Glomerular endothelial cell (primary cell): ENCODE measurements around the gene ITK. TPM values are rescaled to one million over a fixed set of nuclear protein-coding genes. Genes with fewer than 3 reads are reported as not detected.

Source experiments
- DNase-seq: peaks from one replicate; pipeline ENCODE4 v3.0.0-alpha.2; 2011; ENCODE audit warnings: low read depth, low spot score; ENCODE audit errors: extremely low read depth
- total RNA-seq: library from RNA; depleted of rRNA; stranded (reverse); fragments of >200 nt; gene quantifications from 2 replicates; pipeline ENCODE4 v1.2.3, GENCODE V29; 2015

Gene ITK
- total RNA-seq, 1 donor from 2014 or later = not detected

DNA sequence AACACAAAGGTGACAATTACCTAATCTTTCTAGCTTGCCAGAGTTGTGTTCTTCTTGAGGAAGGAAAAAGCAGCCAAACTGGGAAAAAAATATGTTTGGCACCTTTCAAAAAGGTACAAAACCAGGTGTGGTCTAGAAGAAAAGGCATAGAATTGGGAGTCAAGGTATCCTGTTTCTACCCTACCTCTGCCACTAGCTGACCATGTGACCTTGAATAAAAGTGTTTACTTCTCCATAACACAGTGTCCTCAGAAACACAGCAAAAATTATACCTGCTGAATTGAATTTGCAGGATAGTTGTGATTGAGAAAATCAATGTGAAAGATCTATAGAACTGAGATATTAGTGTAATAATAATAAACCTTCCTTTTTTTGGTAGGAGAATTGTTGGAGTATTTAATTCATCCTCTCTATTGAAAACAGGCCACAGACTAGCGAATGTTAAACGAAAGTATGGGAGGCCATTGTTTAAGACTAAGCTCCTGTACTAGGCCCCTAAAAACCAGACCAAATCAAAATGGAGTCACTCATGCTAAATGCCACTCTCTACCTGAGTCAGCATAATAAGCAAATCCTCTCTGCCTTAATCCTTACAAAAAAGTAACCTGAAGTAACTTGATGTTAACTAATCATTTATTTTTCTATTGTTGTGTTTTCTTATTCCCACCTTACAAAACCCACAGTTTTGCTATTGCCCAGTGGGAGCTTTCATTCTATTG is 97.8 kb downstream of the ITK start:
- DNase-seq = no peak

DNA sequence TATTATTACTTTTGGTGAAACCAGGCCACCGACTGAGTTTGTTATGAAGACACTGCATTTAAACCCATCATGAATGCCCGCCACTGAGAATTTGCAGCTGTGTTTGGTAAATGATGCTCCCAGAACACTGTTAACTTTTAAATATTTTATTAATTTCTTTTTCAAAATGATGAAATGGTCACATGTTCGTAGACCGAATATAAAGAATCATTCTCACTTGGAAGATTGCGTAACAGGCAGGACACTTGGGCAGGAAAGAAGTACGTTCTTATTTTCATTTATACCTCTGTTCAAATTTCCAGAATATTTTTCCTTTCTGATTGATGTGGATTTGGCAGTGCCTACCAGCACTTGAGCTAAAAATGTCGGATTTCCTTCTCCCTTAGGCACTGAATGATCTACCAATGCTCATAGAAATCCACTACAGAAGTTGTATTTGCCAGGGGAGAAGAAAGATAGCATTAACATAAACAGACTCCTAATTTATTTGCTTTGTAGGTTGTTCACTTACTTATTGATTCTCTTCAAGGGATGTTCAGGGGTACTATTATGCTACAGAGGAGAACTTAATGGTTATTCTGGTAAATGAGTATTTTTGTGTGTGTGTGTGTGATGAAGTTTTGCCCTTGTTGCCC is 99.1 kb downstream of the ITK start:
- no peak for DNase-seq

DNA sequence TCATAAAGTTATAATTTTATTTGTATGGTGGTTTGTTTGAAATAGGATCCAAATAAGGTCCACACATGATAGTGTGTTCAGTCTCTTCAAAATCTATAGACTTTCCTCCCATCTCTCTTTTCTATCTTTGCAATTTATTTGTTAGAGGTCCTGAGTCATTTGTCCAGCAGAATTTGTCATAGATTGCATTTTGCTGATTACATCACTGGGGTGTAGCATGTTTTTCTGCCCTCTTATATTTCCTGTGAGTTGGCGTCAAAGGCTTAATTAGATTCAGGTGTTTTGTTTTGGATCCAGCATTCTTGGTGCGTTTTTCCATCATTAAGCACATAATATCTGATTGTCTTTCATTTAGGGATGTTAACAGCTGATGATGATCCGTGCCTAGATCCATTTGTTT is 100.3 kb downstream of the ITK start:
- no peak for DNase-seq

DNA sequence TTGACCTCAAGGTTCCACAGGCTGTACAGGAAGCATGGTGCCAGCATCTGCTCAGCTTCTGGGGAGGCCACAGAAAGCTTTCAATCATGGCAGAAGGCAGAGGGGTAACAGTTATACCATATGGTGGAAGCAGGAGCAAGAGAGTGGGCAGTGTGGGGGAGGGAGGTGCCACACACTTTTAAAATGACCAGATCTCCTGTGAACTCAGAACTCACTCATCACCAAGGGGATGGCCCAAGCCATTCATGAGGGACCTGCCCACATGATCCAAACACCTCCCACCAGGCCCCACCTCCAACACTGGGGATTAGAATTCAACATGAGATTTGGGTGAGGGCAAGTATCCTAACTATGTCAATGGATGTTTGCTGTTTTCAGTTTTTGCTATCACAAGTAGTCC is 101.5 kb downstream of the ITK start:
- DNase-seq = no peak

DNA sequence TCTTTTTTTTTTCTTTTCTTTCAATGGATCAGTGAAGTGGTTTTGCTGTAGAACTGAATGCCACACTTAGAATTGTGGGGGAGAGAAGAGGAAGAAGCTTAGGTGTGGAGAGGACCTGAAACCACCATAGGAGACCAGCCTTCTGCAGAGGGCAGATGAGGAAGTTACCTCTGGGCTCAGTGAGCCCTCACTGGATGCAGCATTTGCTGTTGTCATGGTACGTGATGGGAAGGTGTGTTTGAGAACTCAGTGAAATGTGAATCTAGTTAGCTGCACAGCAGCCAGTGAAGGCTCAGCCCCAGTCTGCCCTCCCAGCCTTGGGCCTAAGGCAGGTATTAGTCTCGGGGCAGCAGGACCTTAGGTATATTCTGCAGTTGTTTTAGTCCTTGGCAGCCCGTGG is 102.8 kb downstream of the ITK start:
- no peak for DNase-seq

DNA sequence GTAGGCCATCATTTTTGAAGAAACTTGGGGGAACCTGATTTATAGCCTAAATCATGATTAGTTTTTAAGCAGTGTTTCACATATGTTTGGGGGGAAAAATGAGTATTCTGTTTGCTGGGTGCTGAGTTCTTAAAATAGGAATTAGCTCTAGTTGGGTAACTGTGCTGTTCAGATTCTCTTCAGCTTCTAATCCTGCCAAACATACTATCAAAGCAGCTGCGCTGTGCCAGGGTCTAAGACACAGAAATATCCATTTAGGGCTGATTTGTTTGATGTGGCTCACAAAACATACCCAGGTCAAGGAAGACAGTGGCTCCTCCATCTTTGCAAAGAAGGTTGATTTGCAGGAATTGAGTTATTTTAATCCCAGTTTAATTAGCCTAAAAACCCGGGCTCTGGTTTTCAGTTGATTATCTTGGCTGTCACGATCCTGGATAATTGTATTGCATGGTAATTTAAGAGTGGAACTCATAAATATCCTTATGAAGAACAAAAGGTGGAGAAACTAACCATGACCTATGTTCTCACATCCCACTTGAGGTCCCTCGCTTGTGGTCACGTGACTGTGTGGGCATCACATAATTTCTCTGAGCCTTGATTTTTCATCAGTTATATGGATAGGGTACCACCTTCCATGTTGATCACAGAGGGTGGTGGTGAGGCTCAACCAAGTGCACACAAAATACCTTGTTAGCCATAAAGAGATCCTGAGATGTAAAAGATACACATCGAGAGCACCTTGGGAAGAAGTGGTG is 104.0 kb downstream of the ITK start:
- DNase-seq = no peak

DNA sequence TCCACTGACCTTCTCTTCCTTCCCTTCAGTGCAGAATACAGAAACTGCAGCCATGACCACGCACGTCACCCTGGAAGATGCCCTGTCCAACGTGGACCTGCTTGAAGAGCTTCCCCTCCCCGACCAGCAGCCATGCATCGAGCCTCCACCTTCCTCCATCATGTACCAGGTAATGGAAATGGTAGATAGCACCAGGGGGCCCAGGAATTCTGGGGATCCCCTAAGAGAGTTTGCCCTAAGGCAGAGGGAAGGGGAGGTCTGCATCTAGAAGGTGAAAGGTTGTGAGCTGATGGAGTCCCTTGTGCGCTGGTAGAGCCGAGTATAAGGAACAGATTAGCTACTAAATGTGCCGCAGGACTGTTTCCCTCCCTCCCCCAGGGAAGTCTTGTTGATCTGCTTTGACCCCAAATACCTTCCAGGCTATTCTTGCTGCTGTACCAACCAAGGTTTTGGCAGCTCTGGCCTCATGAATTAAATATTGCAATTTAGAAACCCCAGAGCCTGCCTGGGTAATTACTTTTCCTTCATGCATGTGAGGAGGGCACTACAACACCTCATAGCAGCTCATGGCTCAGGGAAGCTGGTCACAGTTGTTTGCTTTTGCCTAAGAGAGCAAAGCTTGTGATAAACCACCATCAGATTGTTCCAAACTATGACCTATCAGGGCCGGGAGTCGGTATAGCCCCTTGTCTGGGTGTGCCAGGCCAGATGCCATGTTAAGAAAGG is 104.8 kb downstream of the ITK start:
- no peak for DNase-seq

DNA sequence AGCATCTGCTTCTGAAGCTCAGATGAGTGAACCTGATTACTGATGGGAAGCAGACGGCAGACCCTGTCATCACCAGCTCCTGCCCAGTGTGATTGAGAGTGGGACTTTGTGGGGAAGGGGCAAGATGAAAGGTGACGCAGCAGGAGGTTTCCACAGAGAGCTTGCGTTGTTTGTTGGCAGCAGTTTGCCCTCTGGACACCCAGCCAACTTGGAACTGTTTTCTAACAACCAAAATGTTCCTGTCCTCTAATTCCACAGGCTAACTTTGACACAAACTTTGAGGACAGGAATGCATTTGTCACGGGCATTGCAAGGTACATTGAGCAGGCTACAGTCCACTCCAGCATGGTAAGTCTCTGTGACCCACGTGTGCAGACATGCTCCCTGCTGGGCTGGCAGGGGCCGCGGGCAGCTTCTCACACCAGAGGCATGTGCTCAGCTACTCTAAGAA is 106.1 kb downstream of the ITK start:
- no peak for DNase-seq

DNA sequence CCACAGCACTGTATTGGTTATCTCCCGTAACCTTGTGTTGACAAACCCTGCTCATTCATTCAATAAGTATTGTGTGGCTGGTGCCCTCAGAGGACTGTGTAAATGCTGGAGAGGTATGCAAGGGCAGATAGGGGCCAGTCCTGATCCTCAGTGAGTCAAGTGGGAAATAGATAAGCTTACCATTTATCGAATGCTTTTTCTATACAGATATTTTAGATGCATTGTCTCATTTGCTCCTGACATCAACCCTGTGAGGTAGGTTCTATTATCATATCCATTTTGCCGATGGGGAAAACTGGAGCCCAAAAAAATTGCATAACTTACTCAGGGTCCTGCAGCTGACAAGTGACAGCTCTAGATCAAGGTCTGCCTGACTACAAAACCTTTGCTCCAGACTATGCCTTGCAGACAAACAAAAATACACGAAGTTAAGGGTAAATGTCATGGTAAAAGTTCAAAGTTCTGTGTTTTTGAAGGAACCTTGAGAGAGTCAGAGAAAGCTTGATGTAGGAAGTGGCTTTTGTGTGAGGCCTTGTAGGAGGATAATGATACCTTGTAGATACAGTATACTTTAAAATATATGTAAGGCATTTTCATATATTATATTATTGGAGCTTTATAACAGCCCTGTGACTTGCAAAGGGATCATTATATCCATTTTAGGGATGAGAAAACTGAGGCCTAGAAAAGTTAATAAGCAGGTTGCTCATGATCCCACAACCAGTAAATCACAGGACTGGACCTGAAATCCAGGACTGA is 107.9 kb downstream of the ITK start:
- no peak for DNase-seq

DNA sequence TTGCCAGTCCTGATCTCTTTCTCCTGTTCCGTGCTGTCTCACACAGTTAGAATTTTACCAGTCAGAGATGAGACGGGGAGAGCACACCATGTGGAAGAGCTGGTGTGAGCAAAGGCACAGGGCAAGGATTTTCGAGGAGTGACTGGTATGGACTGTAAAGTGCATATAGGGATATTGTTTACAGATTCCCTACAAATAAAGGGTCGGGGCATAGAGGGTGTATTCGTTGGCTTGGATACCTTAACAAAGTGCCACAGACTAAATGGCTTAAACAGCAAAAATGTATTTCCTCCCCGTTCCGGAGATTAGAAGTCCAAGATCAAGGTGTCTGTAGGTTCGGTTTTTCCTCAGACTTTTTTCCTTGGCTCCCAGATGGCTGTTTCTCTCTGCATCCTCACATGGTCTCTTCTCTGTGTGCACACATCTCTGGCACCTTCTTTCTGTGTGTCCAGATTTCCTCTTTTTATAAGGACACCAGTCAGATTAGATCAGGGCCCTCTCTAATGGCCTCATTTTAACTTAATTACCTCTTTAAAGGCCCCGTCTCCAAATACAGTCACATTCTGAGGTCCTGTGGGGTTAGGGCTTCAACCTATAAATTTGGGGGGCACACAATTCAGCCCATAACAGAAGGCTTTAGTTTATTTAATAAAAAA is 108.7 kb downstream of the ITK start:
- DNase-seq = no peak

DNA sequence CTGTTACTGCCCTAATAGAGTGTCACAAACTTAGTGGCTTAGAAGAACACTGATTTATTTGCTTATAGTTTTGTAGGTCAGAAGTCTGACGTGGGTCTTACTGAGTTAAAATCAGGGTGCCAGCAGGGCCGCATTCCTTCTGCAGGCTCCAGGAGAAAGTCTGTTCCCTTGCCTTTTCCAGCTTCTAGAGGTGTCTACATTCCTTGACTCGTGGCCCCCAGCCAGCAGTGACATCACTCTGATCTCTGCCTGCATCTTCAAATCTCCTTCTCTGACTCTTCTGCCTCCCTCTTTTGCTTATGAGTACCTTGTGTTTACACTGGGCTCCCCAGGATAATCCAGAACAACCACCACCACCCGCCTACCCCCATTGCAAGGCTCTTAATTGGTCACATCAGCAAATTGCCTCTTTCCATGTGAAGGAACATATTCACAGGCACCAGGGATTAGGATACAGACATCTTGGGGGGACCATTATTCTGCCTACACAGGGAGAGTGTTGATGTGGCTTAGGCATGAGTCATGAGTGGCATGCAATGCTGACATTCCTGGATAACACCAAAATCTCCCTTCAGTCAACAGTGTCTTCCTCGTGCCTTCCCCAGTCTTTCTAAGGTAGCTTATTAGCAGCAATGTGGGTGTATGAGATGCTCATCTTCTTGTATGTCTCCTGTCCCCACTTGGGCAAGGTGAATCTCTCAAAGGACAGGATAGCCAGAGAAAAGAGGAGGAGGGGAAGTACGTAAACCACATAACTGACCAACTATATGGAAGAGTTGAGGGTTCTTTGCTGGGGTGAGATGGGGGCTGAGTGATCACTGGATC is 109.7 kb downstream of the ITK start:
- DNase-seq = no peak

DNA sequence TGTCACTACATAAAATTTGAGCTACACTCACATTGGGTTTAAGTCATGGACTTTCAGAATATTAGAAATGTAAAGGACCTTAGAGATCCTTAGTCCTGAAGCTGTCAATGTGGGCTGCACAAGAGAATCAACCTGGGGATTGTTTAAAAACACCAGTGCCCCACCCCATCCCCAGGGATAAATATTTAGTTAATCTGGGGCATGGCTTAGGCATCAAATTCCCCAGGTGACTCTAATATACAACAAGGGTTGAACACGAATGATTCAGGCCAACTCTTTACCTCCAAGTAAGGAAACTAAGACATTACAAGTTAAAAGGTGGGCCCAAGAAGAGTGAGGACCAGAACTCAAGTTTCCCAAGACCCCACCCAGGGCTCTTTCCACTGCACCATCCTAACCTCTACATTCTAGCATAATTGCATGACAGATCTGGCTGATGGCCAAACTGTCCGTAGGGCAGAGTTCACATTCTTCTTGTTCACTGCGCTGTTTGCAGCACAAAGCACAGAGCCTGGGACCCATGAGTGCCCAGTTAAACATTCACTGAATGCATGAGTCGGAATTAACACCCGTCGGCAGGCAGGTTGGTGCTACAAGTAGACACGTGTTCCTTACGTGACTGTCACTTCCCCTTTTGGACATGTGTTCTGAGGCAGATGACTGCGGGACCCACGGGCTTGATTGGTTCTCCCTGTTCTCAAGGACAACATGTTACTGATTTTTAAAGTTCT is 110.5 kb downstream of the ITK start:
- no peak for DNase-seq

DNA sequence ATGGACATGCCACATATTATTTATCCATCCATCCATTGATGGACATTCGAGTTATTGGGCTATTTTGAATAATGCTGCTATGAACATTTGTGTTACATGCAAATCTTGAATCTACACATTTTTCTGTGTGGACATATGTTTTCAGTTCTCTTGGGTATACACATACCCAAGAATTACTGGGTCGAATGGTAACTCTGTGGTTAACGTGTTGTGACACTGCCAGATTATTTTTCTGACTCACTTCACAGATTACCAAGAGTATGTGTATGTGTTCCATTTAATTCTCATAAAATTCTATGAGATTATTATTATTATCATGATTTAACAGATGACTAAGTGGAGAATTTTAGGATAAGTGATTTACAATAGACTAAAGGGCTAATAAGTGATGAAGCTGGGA is 112.0 kb downstream of the ITK start:
- no peak for DNase-seq

DNA sequence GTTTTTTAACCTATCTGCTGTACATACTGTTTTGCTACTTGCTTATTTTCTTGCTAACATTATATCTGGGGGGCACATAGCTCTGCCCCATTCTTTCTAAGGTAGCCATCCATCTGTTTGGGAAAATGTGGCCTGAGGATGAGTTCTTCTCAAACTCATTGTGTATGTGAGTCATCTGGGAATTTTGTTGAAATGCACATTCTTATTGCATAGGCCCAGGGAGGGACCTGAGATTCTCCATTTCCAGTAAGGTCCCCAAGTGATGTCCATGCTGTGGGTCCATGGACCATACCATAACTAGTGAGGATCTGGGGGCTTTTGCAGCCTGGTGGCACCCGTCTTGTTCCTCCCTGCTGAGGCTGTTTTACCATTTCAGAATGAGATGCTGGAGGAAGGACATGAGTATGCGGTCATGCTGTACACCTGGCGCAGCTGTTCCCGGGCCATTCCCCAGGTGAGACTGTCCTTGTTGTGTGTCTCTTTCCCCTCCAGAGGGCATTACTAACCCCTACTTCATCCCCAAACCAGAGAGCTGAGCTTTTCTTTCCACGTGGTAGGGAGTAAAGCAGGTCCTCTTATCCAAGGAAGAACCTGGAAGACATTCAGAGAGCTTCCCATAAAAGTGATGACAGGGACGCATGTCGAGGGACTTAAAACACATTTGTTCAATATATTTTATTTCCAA is 113.9 kb downstream of the ITK start:
- no peak for DNase-seq

DNA sequence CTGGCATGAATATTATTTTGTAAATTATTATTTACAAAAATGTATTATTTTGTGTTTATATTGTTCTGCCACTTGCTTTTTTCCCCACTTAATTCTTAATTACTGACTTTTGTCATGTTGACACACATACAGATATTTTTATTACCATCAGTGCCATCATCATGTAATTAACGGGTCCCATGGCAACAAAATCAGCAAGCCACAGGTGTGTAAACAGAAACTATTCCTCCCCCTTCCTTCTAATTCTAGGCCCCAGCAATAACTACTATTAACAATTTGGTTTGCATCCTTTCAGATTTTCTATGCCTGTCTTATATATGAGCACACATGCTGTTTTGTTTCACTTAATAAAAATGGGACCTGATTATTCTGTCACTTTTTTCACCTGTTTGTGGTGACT is 114.6 kb downstream of the ITK start:
- DNase-seq = no peak

DNA sequence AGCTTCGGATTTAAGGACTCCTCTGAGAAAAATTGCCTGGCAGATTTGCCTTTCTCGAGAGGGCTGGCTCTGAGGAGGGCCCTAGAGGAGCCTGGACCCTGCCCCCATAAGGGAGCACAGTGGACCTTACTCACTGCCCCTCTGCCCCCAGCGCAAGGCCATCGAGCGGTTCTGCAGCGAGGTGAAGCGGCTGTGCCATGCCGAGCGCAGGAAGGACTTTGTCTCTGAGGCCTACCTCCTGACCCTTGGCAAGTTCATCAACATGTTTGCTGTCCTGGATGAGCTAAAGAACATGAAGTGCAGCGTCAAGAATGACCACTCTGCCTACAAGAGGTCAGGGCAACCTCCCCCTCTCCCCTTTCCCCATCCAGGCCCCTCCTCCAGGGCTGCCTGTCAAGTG is 119.9 kb downstream of the ITK start:
- DNase-seq = no peak

DNA sequence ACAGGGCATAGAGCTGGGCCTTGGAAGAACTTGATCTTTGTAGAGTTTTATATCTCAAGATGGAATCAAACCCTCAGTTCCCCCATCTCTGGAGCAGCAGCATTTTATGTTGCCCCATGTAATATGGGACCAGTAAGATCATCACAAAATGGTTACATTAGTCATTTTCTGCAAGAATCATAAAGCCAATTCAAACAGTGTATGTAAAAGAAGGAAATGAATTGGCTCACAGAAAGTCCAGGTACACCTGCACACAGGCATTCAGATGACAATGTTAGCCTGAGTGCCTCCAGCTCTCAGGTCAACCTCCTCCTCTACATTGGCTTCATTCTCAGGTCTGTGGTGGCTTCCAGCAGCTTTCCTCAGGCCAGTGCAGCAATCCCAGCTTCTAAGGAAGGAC is 120.4 kb downstream of the ITK start:
- DNase-seq = no peak

DNA sequence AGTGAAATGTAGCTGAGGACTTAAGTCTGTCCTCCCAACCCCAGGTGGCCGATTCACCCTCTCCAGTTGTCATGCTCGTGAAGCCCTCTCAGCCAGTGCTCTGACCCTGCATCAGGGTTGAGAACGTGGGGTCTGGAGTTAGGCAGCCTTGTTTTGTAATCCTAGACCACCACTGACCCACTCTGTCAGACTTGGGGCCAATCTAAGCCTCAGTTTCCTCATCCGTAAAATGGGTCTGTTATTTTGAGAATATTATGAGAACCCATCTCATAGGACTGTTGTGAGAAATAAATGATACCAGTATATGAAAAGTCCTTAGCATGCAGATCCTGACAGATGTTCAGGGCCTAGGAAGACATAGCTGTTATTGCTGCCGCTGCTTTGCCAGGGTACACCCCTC is 122.4 kb downstream of the ITK start:
- no peak for DNase-seq
